ENCODE results near the gene ANTXR1. TPM values are rescaled to one million over a fixed set of nuclear protein-coding genes. Genes with fewer than 3 reads are reported as not detected.
A peak's percentile ranks its signal among the peaks of the same experiment; 100 is the strongest.
"Not testable (repeated sequence)": the region's sequence is repeated elsewhere in the genome, so short reads cannot be mapped to it uniquely, and the experiment has no call there.

ANTXR1 gene
- total and polyA plus RNA-seq, 2 experiments from 2014 or later = 128 to 191 TPM

- H3K9ac ChIP-seq = peak overlapping the region; percentile 70
- H3K79me2 ChIP-seq (ENCODE audit: insufficient read depth) = no peaks in the 10 kb centered on the region
- no peaks in the 10 kb centered on the region for H4K20me1 ChIP-seq (ENCODE audit: insufficient read depth)
- H3K9me2 ChIP-seq (ENCODE audit: insufficient read depth) = no peaks in the 10 kb centered on the region
- DNase-seq = peak; percentile 99
- no peak overlapping the region for H2AFZ ChIP-seq
- H3K4me1 ChIP-seq (ENCODE audit: insufficient read depth) = peaks cover 49% of the 10 kb centered on the region
- H3K4me2 ChIP-seq (ENCODE audit: unreplicated experiment) = peak overlapping the region; percentile 70
- WGBS, 2 experiments (ENCODE audit: low coverage in 1 of 2, low lambda C conversion rate in 2 of 2, missing lambda C conversion rate in 2 of 2) = 1% methylated on average over 8 of the region's 8 CpGs
- in situ Hi-C loops (cut with MboI) = no loop called here
- H3K27ac ChIP-seq = peak overlapping the region; percentile 95
- peak overlapping the region; percentile 6; the same call in 1 of the 2 replicates for H3K4me3 ChIP-seq
- no peaks in the 10 kb centered on the region for H3K36me3 ChIP-seq (ENCODE audit: low read depth)
- H3K9me3 ChIP-seq (ENCODE audit: low read depth) = no peaks in the 10 kb centered on the region
- TF ChIP-seq EZH2phosphoT487 (IDR thresholded peaks at IDR 0.05; ENCODE audit: insufficient read depth, low read depth) (0 out of 2 replicates have a peak, but pooled peaks have one; percentile 60), EZH2 (IDR thresholded peaks at IDR 0.05; ENCODE audit: insufficient read depth, poor library complexity, severe bottlenecking) (no peak)
- H3F3A ChIP-seq (ENCODE audit: insufficient read depth) = peaks cover 43% of the 10 kb centered on the region
- no peaks in the 10 kb centered on the region for H3K27me3 ChIP-seq (replicated peaks; ENCODE audit: insufficient read depth)
Observed at GRCh38 chr2:69253611-69254301, 240.8 kb downstream of the ANTXR1 start.

GRCh38 chr2:69255760-69256159 is 242.8 kb downstream of the ANTXR1 start:
- Histone ChIP-seq H3K9me3 (ENCODE audit: low read depth) (no peaks in the 10 kb centered on the region), H4K20me1 (ENCODE audit: insufficient read depth) (no peaks in the 10 kb centered on the region), H3F3A (ENCODE audit: insufficient read depth) (peaks cover 39% of the 10 kb centered on the region), H3K9me2 (ENCODE audit: insufficient read depth) (no peaks in the 10 kb centered on the region), H3K27ac (no peak overlapping the region), H2AFZ (no peak overlapping the region), H3K27me3 (replicated peaks; ENCODE audit: insufficient read depth) (no peaks in the 10 kb centered on the region), H3K79me2 (ENCODE audit: insufficient read depth) (no peaks in the 10 kb centered on the region), H3K4me1 (ENCODE audit: insufficient read depth) (peaks cover 44% of the 10 kb centered on the region), H3K36me3 (ENCODE audit: low read depth) (no peaks in the 10 kb centered on the region), H3K4me2 (ENCODE audit: unreplicated experiment) (no peak overlapping the region), H3K9ac (no peak overlapping the region), H3K4me3 (no peak overlapping the region)
- 70 to 89% methylated on average over 3 of the region's 3 CpGs for WGBS, 2 experiments (ENCODE audit: low coverage in 1 of 2, low lambda C conversion rate in 2 of 2, missing lambda C conversion rate in 2 of 2)
- TF ChIP-seq EZH2 (IDR thresholded peaks at IDR 0.05; ENCODE audit: insufficient read depth, poor library complexity, severe bottlenecking) (no peak), EZH2phosphoT487 (IDR thresholded peaks at IDR 0.05; ENCODE audit: insufficient read depth, low read depth) (no peak)
- in situ Hi-C loops (cut with MboI) = no loop called here
- DNase-seq = no peak

DNA sequence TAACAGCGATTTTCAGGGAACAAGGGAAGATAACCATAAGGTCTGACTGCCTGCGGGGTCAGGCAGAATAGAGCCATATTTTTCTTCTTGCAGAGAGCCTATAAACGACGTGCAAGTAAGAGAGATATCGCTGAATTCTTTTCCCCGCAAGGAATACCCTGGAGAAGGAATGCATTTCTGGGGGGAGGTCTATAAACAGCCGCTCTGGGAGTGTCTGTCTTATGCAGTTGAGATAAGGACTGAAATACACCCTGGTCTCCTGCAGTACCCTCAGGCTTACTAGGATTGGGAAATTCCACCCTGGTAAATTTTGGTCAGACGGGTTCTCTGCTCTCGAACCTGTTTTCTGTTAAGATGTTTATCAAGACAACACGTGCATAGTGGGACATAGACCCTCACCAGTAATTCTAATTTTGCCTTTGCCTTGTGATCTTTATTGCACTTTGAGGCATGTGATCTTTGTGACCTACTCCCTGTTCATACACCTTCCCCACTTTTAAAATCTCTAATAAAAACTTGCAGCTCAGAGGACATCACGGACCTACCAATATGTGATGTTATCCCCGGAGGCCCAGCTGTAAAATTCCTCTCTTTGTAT is 247.1 kb downstream of the ANTXR1 start:
- H3K27ac ChIP-seq; H3K36me3 ChIP-seq (ENCODE audit: low read depth); H3K79me2 ChIP-seq (ENCODE audit: insufficient read depth); H3K9ac ChIP-seq; H2AFZ ChIP-seq; H3K4me2 ChIP-seq (ENCODE audit: unreplicated experiment); H3K9me3 ChIP-seq (ENCODE audit: low read depth); H3K4me3 ChIP-seq; H4K20me1 ChIP-seq (ENCODE audit: insufficient read depth); H3K9me2 ChIP-seq (ENCODE audit: insufficient read depth); H3K4me1 ChIP-seq (ENCODE audit: insufficient read depth); in situ Hi-C loops (cut with MboI); DNase-seq; H3F3A ChIP-seq (ENCODE audit: insufficient read depth); H3K27me3 ChIP-seq (replicated peaks; ENCODE audit: insufficient read depth): not testable (repeated sequence)
- WGBS, 2 experiments (ENCODE audit: low coverage in 1 of 2, low lambda C conversion rate in 2 of 2, missing lambda C conversion rate in 2 of 2) = 78 to 80% methylated on average over 12 of the region's 12 CpGs

GRCh38 chr2:69260666-69261065 is 247.7 kb downstream of the ANTXR1 start:
- in situ Hi-C loops (cut with MboI) = no loop called here
- Histone ChIP-seq H3K4me1 (ENCODE audit: insufficient read depth) (no peaks in the 10 kb centered on the region), H3K79me2 (ENCODE audit: insufficient read depth) (no peaks in the 10 kb centered on the region), H3K9me3 (ENCODE audit: low read depth) (no peaks in the 10 kb centered on the region), H3F3A (ENCODE audit: insufficient read depth) (no peaks in the 10 kb centered on the region), H4K20me1 (ENCODE audit: insufficient read depth) (no peaks in the 10 kb centered on the region), H3K9me2 (ENCODE audit: insufficient read depth) (no peaks in the 10 kb centered on the region), H3K4me2 (ENCODE audit: unreplicated experiment) (no peak overlapping the region), H2AFZ (no peak overlapping the region), H3K4me3 (no peak overlapping the region), H3K27ac (no peak overlapping the region), H3K36me3 (ENCODE audit: low read depth) (no peaks in the 10 kb centered on the region), H3K9ac (no peak overlapping the region), H3K27me3 (replicated peaks; ENCODE audit: insufficient read depth) (no peaks in the 10 kb centered on the region)
- peak; percentile 29 for DNase-seq
- no peak for TF ChIP-seq EZH2phosphoT487 (IDR thresholded peaks at IDR 0.05; ENCODE audit: insufficient read depth, low read depth)
- no peak for TF ChIP-seq EZH2 (IDR thresholded peaks at IDR 0.05; ENCODE audit: insufficient read depth, poor library complexity, severe bottlenecking)
